Hepatocyte (in vitro differentiated cells): Measurements from ENCODE around the gene PRKAR1A.

ENCODE experiments used
- CTCF ChIP-seq: fragments of 200-600 bp; sonication (generic); IDR thresholded peaks from 2 replicates; pipeline ENCODE4 v1.5.1; 2016; ENCODE audit warnings: antibody characterized with exemption, mild to moderate bottlenecking; ENCODE audit not compliant: poor library complexity
- EZH2 ChIP-seq: fragments of 200-600 bp; sonication (generic); IDR thresholded peaks from 2 replicates; pipeline ENCODE4 v1.6.1; 2016; ENCODE audit warnings: antibody characterized with exemption, mild to moderate bottlenecking, borderline replicate concordance

GRCh38 chr17:68534695-68535088 lies 22.5 kb downstream of the PRKAR1A start:
- no peak for TF ChIP-seq CTCF
- TF ChIP-seq EZH2 = no peak
